GM19238 (cell line): Measurements from ENCODE around the gene LSS.

Source experiments
- DNase-seq: peaks from one replicate; pipeline ENCODE4 v3.0.0; 2011; ENCODE audit warnings: low spot score; ENCODE audit not compliant: insufficient read length

The LSS gene

GRCh38 chr21:46228345-46229051, at the start of gene LSS:
Gene LSS (minus strand): TSS chr21:46228774. CDS start chr21:46228745, 29 bp downstream.
- DNase-seq, result peak; percentile 99

DNA sequence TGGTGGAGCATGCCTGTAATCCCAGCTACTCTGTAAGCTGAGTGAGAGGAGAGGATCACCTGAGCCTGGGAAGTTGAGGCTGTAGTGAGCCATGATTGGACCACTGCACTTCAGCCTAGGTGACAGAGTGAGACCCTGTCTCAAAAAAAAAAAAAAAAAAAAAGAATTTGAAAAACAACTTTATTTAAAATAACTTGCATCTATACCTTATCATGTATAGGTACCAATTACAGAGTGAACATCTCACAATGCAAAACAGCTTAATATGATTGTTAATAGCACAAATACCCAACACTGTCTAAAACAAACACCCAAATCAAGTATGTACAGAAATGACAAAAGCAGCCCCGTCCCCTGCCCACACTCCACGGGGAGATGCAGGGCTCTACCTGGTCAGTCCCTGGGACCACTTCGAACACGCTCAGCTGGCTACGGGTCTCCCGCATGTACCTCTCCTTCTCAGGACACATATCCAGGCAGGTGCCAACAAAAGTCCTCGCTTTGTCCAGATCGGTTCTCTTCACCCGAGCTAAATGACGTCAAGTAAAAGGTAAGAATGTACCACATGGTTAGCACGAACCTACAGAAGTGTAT, 46.3 kb upstream of the LSS start:
- DNase-seq, result no peak

DNA sequence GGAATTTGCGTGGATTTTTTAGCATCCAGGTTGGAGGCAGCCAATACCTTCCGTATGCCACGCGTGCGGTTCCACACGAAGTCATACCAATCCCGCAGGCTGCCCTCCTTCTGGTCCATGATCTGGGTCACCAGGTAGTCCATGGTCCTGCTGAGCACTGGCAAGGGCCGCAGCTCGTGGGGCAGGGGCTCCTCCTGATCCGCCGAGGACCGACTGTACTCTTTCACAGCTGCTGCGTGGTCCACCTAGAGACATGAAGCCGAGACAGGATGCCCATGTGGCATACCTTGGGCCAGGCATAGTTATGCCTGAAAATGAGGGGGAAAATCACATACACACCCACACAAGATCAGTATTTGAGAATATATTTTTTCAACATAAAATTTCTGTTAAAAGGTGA, 44.8 kb upstream of the LSS start:
- no peak for DNase-seq

GRCh38 chr21:46269466-46269865, 40.9 kb upstream of the LSS start:
- DNase-seq, result no peak

DNA sequence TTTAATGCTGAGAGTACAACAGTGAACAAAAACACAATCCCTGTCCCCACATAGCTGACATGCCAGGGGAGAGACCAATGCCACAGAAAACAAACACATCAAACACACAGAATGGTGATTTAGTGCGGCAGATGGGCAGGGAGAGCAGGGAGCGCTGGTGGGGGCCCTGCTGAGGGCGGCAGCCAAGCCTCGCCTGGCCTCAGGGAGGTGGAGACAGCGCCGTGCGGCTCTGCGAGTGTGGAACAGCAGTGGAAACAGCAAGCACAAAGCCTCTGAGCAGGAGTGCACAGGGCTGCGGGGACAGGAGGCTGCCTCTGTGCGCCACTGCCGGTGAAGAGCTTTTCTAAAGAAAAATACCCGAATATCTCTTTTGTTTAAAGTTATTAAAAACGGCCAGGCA, 39.8 kb upstream of the LSS start:
- no peak for DNase-seq

- no peak for DNase-seq
Observed at GRCh38 chr21:46266946-46267345, 38.4 kb upstream of the LSS start.

DNA sequence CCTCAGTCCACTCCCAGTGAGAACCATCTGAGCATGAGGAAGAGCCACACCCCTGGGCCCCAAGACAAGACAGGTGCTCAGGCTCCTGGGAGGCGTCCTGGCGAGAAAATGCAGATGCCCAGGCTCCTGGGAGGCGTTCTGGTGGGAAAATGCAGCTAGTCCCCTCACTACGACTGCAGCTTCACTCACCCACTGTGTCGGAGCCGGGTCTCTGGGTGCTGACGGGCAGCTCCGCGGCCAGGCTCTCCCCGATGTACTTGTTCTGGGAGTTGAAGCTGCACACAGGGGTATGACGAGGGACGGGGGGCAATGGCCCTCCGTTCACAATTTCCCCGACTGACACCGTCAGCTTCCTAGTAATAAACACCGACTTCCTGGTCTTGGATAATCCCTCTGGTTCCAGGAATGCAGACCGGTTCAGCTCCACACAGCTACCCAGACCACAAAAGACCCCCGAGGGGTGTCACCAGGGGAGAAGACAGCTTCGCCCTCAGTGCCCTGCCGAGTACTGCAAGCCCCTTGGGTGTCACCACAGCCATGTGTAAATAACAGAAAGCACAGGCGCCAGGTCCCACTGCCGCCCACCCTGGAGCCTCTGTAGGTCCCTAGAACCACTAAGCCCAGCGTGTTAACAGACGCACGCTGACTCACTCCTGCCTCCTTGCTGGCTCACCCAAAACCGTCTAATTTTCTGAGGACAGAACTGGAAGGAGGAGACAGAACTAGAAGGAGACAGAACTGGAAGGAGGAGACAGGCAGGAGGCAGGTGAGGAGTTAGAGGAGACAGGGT, 37.4 kb upstream of the LSS start:
- DNase-seq, result no peak

DNA sequence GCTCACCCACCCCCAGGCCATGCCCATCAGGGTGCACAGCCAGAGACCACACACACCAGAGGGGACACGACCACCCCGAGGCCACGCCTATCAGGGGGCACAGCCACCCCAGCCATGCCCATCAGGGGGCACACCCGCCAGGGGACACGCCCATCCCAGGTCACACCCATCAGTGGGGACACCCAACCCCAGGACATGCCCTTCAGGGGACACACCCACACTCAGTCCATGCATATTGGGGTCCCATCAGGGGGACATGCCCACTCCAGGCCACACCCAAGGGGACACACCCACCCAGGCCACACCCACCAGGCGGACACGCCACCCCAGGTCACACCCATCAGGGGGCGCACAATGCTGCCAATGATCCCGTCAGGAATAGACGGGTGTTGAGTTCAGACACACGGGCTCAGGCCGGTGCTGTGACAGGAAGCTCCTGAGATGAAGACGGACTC, 36.1 kb upstream of the LSS start:
- no peak for DNase-seq

GRCh38 chr21:46264046-46264689, 35.6 kb upstream of the LSS start:
- DNase-seq, result no peak

DNA sequence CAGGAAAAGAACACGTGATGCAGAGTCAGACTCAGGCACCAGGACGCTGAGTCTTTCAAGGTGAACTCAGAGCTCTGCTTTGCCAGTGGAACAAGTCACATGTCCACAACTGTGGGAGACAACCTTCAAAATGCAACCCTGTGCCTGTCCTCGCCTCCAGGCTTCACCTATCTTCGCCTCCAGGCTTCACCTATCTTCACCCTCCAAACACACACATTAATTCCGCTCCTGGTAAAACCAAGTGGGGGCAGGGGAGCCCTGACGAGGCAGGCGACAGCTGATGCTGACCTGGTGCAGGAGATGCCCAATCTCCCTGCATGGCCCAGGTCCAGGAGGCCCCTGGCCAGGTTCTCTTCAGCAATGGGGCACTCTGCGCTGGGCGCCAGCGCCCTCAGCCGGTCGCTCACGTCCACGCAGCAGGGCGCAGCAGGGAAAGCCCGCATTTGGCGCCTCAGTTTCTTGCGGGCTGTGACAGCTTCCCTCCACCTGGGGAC, 28.0 kb upstream of the LSS start:
- DNase-seq, result no peak

DNA sequence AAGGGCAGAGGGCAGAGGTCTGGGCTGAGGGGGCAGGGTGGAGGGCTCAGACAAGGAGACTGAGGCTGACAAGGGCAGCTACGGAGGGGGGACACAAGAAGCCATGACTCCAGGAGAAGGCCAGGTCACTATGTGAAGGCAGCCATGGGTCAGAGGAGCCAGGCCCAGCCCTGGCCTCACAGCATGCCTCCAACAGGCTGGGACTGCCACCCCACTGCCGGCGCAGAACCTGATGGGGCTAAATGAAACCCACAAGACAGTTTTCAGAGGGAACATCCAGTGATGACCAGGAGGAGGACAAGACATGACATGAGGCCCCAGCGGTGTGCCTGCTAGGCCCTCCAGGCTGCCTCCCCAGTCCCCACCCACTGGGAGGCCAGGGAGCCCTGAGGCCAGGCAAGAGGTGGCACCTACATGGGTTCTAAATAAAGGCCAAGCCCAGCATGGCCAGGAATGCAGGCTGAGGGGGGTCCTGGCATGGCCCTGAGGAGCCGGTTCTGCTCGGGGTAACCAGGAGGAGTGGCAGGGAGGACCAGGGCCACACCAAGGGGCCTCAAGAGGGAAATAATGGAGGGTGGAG, 27.3 kb upstream of the LSS start:
- no peak for DNase-seq

DNA sequence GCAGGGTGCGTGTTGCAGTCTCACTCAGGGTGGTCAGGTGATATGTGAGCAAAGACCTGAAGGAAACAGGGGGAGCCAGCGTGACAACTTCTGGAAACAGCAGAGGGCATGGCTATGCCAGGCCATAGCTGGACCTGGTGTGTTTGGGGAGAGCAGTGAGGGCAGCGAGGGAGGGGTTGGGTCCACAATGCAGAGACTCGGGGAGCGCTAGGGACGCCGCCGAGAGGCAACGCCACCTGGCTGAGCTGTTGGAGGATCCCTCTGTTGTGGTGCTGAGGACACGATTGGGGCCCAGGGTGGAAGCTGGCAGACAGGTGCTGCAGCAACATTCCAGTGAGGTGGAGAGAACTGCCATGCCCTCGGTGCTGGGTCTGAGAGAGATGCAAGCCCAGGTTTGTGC, 26.6 kb upstream of the LSS start:
- no peak for DNase-seq

DNA sequence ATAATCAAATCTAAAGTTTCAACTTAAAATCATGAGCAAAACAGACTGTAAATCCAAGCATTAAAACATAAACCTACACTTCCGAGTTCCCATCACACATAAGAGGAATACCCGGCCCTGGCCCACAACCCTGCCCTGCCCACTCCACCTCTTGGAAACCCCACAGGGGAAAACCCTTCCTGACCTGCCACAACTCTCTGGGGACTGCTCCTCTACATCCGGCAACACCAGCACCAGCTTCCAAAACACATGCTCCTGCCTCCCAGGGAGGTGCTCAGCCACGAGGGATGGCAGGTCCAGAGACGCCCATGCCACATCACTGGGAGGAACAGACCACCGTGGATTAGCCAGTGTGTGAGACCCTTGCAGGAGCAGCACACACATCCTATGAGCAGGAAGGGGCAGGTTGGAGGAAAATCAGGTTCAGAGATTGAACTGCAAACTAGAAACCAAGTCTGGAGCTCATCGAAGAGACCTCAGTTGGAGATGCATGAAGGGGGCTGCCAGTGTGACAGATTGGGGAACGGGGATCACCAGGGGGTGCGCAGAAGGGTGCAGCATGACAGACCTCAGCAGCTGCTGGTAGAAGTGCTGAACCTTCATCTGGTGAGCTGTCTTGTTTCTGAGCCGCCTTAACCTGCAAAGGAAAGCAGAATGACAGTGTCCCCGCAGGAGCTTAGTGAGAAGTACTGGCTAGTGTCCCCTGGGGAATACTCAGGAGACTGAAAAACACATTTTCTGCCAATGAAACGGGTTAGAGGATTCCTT, 25.8 kb upstream of the LSS start:
- peak; percentile 61 for DNase-seq

DNA sequence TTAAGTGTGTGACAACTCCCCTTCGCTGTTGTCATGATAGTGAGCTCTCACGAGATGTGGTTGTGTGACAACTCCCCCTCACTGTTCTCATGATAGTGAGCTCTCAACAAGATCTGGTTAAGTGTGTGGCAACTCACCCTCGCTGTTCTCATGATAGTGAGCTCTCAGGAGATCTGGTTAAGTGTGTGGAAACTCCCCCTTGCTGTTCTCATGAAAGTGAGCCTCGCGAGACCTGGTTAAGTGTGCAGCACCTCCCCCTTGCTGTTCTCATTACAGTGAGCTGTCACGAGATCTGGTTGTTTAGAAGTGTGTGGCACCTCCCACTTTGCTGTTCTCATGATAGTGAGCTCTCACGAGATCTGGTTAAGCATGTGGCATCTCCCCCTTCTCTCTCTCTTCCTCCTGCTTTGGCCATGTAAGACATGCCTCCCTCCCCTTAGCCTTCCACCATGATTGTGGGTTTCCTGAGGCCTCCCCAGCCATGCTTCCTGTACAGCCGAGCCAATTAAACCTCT, 25.1 kb upstream of the LSS start:
- DNase-seq, result peak; percentile 22

- DNase-seq, result no peak
Observed at GRCh38 chr21:46252840-46253239, 24.3 kb upstream of the LSS start.

DNA sequence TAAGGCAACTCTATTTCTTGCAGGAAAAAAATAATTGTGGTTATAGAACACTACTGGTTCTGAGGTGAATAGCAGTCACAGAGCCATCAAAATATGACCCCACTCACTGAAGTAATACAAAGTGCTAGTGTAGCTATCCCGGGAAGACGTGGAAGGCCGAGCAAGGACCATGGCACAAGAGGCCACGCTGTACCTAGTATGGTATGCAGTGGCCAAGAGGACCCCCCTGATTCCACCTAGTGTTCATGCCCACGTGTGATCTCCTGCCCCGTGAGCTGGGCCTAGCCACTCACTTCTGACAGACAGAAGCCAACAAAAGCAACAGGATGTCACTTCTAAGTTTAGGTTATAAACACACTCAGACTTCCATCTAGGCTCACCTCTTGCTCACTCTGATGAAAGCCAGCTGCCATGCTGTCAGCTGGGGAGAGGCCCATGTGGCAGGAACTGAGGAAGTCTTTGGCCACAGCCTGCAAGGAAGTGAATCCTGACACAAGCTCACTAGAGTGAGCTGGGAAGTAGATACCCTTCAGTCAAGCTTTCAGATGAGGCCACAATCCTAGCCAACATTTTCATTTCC, 21.7 kb upstream of the LSS start:
- DNase-seq, result no peak

DNA sequence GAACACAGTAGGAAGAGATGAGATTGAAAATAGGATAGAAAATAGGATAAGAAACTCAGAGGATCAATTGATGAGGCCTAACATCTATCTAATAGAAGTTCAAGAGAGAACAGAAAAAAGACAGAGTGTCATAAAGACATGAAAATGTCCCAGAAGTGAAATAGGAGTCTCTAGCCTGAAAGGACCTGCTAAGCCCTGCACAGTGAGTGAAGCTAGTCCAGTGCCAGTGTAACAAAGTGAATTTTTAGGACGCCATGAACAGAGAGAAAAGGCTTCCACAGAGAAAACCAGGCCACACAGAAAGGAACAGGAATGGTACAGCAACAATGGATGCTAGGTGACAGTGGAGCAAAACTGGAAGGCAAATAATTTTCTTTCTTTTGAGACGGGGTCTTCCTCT, 20.3 kb upstream of the LSS start:
- no peak for DNase-seq

GRCh38 chr21:46248422-46248782, 19.8 kb upstream of the LSS start:
- DNase-seq, result no peak

GRCh38 chr21:46247699-46248421, 19.3 kb upstream of the LSS start:
- no peak for DNase-seq

DNA sequence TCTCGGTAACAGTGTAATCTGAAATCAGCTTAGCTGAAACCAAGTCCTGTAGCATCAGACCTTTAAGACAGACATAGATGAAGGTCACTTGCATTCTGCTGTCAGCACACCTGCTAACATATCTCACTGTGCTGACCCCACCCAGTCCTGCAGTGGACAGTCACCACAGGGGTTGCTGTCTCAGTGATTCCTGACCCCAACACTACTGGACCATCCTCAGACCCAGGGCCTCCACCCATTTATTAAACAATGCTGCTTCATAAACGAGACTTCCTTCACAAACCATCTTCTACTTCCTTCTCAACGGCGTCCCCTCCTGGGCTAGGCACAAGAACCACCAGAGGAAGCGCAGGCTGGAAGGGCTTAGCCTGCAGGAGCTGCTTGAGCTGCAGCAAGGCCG, 17.8 kb upstream of the LSS start:
- DNase-seq, result no peak
